ENCODE data around the gene SPHKAP. TPM values are rescaled to one million over a fixed set of nuclear protein-coding genes. Genes with fewer than 3 reads are reported as not detected.

The SPHKAP gene
- total RNA-seq, 4 donors from 2014 or later, result 0.07 TPM; not detected in 3

DNA sequence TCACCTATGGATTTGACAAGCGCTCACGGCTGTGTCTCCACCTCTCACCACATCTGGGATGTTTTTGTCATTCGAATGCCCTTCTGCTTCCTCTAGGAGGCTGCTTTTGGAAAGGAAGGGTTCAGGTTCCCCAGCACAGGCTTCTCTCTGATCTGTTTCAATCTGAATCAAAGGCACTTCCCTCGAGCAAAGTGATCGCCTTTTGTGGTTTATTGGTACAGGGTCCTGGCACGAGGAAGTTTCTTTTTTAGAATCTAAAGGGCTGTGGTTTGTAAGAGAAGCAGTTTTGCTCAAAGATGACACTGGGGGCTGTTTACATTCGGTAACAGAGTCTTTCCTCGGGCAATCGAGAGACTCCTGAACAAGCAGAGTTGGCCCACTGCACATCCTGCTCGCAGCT lies 165.1 kb downstream of the SPHKAP start:
- no peak overlapping the region for H3K4me3 ChIP-seq
- no peak overlapping the region for H3K27ac ChIP-seq
- H3K4me1 ChIP-seq, result no peaks in the 10 kb centered on the region
- H3K36me3 ChIP-seq, result no peaks in the 10 kb centered on the region
- intact Hi-C loops (cut with DNase I; ENCODE audit: low total_unique reads), result no loop called here
- H3K27me3 ChIP-seq, result no peaks in the 10 kb centered on the region
- DNase-seq, result no peak
- H3K9me3 ChIP-seq, result no peaks in the 10 kb centered on the region
- TF ChIP-seq, protein P1, sequence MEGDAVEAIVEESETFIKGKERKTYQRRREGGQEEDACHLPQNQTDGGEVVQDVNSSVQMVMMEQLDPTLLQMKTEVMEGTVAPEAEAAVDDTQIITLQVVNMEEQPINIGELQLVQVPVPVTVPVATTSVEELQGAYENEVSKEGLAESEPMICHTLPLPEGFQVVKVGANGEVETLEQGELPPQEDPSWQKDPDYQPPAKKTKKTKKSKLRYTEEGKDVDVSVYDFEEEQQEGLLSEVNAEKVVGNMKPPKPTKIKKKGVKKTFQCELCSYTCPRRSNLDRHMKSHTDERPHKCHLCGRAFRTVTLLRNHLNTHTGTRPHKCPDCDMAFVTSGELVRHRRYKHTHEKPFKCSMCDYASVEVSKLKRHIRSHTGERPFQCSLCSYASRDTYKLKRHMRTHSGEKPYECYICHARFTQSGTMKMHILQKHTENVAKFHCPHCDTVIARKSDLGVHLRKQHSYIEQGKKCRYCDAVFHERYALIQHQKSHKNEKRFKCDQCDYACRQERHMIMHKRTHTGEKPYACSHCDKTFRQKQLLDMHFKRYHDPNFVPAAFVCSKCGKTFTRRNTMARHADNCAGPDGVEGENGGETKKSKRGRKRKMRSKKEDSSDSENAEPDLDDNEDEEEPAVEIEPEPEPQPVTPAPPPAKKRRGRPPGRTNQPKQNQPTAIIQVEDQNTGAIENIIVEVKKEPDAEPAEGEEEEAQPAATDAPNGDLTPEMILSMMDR (IDR thresholded peaks at IDR 0.05), result no peak
- TF ChIP-seq POLR2A (IDR thresholded peaks at IDR 0.05), result no peak

DNA sequence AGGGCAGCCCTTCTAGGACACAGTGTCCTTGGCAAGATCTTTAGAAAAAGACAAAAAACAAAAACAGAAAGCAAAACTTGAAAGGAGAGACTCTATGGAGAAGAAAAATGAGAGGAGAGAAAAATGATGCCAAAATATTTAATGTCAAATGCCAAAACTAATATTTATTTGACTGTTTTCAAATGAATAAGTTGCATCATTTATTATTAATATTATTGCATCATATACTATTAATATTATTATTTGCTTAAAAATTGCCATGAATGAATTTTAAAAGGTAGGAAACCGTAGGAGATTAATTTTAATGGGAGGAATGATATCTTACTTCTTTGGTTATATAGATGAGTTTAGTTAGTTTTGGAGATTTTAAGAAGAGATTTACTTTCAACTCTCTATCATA lies 165.7 kb downstream of the SPHKAP start:
- no peak overlapping the region for H3K27ac ChIP-seq

DNA sequence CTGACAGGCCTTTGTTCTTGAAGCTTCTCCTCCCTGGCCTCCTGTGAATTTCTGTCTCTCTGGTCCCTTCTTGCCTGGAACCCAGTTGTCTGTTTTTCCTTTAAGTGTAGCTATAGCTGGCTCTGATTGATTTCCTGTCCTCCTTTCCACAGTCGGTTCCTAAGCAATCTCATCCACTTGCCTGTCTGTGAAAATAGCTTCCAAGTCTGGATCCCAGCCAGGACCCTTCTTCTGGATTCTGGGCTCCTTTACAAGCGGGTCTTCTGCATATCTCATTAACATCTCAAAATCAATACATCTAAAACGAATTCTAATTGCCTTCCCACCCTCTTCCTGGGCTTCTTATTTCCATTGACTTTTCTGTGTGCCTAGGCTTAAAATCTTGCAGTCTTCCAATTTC lies 185.1 kb downstream of the SPHKAP start:
- DNase-seq, result no peak
- Histone ChIP-seq H3K9me3 (no peaks in the 10 kb centered on the region), H3K4me3 (no peak overlapping the region), H3K4me1 (no peaks in the 10 kb centered on the region), H3K36me3 (no peaks in the 10 kb centered on the region), H3K27ac (no peak overlapping the region), H3K27me3 (no peaks in the 10 kb centered on the region)
- intact Hi-C loops (cut with DNase I; ENCODE audit: low total_unique reads), result no loop called here
- TF ChIP-seq, protein P1 (IDR thresholded peaks at IDR 0.05), result no peak
- TF ChIP-seq POLR2A (IDR thresholded peaks at IDR 0.05), result no peak

More for the DNA sequence above, 165.7 kb downstream of the SPHKAP start:
- Histone ChIP-seq H3K4me1 (no peaks in the 10 kb centered on the region), H3K4me3 (no peak overlapping the region), H3K36me3 (no peaks in the 10 kb centered on the region), H3K27me3 (no peaks in the 10 kb centered on the region), H3K9me3 (no peaks in the 10 kb centered on the region)
- DNase-seq, result no peak
- TF ChIP-seq, protein P1 (IDR thresholded peaks at IDR 0.05), result no peak
- no peak for TF ChIP-seq POLR2A (IDR thresholded peaks at IDR 0.05)
- intact Hi-C loops (cut with DNase I; ENCODE audit: low total_unique reads), result no loop called here

DNA sequence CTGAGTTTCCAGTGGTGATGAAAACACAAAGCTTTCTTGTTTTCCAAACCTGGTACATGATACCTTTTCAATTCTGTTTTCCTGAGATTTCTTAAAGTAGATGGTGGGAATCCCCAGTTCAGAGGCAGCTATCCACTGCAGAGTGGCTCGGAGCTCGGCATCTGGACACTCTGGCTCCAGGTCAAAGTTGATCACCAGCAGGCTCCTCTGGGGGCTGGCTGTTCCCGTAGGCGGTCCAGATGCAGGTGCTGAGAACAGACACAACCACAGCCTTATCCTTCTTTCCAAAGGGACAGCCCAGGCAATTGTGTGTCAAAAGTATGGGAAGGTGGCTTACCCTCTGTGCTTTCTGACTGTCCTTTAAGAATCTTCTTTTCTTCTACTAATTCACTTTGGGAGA lies 190.6 kb downstream of the SPHKAP start:
- Histone ChIP-seq H3K27me3 (no peaks in the 10 kb centered on the region), H3K4me3 (no peak overlapping the region), H3K36me3 (no peaks in the 10 kb centered on the region), H3K9me3 (no peaks in the 10 kb centered on the region), H3K27ac (no peak overlapping the region), H3K4me1 (no peaks in the 10 kb centered on the region)
- TF ChIP-seq, protein P1 (IDR thresholded peaks at IDR 0.05), result no peak
- TF ChIP-seq POLR2A (IDR thresholded peaks at IDR 0.05), result no peak
- no peak for DNase-seq
- intact Hi-C loops (cut with DNase I; ENCODE audit: low total_unique reads), result no loop called here

DNA sequence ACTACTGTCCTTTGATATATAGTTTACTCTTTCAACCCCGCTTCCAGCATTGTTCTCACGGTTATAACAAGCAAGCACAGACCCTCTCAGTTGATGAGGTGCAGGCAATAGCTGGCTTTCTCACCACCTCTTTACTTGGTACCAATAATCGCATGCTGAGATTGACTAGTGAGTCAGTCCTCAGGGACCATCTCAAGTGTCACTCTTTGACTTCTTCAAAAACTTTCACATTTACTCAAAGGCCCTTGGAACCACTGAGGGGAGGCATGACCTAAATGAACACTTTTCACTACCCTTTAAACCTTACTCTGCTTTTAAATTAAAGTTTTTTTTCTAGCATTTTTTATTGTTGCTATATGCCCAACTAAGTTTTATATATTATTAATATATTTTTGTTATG lies 208.2 kb downstream of the SPHKAP start:
- Histone ChIP-seq H3K4me3 (no peak overlapping the region), H3K27ac (no peak overlapping the region), H3K4me1 (no peaks in the 10 kb centered on the region), H3K36me3 (no peaks in the 10 kb centered on the region), H3K9me3 (no peaks in the 10 kb centered on the region), H3K27me3 (no peaks in the 10 kb centered on the region)
- intact Hi-C loops (cut with DNase I; ENCODE audit: low total_unique reads), result no loop called here
- no peak for DNase-seq
- TF ChIP-seq, protein P1 (IDR thresholded peaks at IDR 0.05), result no peak
- no peak for TF ChIP-seq POLR2A (IDR thresholded peaks at IDR 0.05)
